Measurements from ENCODE around the gene FOXQ1. TPM values are rescaled to one million over a fixed set of nuclear protein-coding genes. Genes with fewer than 3 reads are reported as not detected.

The FOXQ1 gene, protein sequence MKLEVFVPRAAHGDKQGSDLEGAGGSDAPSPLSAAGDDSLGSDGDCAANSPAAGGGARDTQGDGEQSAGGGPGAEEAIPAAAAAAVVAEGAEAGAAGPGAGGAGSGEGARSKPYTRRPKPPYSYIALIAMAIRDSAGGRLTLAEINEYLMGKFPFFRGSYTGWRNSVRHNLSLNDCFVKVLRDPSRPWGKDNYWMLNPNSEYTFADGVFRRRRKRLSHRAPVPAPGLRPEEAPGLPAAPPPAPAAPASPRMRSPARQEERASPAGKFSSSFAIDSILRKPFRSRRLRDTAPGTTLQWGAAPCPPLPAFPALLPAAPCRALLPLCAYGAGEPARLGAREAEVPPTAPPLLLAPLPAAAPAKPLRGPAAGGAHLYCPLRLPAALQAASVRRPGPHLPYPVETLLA
- total RNA-seq (2022; extraction: Qiagen RNA extraction), result 2.5 to 5.2 TPM (median 5.1 TPM) in 5 replicates

DNA sequence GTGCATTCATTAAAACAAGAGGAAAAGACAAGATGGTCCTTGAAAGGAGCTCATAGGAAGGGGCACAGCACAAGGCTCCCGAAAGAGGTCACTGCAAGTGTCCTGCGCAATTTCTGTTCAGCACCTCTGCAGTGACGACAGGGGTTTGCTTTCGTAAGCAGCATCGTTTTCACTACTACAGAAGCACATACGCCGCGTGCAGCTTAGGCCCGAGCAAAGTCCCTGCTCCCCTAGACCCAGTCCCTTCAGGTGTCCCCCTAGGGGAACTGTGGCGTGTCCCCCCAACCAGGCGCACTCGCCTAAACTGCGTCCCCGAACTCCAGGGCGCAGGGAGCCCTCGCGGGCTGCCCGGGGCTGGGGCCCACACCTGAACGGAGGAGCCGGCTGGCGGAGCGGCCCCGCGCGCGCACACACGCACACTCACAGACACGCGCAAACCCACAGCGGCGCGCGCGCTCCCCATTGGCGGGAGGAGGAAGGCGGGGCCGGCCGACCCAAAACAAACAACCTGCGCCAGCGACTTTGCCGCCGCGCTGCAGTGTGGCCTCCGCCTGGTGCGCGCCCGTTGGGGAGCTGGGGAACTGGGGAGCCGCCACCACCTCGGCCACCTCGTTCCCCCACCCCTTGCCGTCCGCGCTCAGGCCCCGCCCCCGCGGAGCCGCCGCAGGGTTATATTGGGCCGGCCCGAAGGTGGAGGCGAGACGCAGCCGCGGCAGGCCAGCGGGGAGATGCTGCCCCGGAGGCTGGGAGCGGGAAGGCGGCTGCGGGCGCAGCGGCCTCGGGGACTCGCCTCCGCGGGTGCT, at the start of gene FOXQ1:
Gene FOXQ1 (plus strand): TSS at position 699 of the 803 bp plus-strand sequence. CDS start 607 bp downstream, outside the sequence.

Other genes with a start within 250 kb of the FOXQ1 start
- 19.0 to 26.9 TPM (median 26.0 TPM) in 5 replicates for gene FOXF2, start 77.5 kb downstream of the FOXQ1 start, total RNA-seq (2022; extraction: Qiagen RNA extraction)

Data from A549 treated with CORT108297 at 1 μM for 4 hours (cell line).